Omental fat pad (tissue), 4 donors: ENCODE results near the gene PKN1. TPM values are rescaled to one million over a fixed set of nuclear protein-coding genes. Genes with fewer than 3 reads are reported as not detected.
A peak's percentile ranks its signal among the peaks of the same experiment; 100 is the strongest.

ENCODE experiments used
- ATAC-seq: fragments of 150-250 bp; one replicate; pipeline ENCODE4 v1.9.1; 2016; ENCODE audit warnings: mild to moderate bottlenecking, moderate library complexity; ENCODE audit not compliant: low FRiP score
- DNase-seq: peaks from one replicate; pipeline ENCODE4 v3.0.0-alpha.2; 2019; ENCODE audit warnings: low spot score
- CTCF ChIP-seq, 3 donors: fragments of 450-650 bp; IDR thresholded peaks; one replicate each; pipeline ENCODE4 v1.5.1; 2016 to 2017; ENCODE audit warnings: antibody characterized with exemption in 3 of 3, mild to moderate bottlenecking in 3 of 3, moderate library complexity in 2 of 3
- total RNA-seq, 4 donors: library from RNA; depleted of rRNA; stranded (reverse); fragments of >200 nt; gene quantifications; one replicate each; pipeline ENCODE4 v1.1.0, GENCODE V29; 2016

PKN1 gene
- total RNA-seq, result 100 to 1,000 TPM in 1 of 4 donors, 10 to 100 TPM in 3; 47.3 to 104 (median 85.0) TPM

- DNase-seq (no peak), ATAC-seq (peak; percentile 8)
- TF ChIP-seq CTCF (IDR thresholded peaks at IDR 0.05), result no peak
Measured at GRCh38 chr19:14432791-14433553, at the start of gene PKN1. PKN1 (plus strand) TSS chr19:14433306; CDS start chr19:14433522, 216 bp downstream.

- DNase-seq, result no peak
- no peak for TF ChIP-seq CTCF (IDR thresholded peaks at IDR 0.05)
- peak; percentile 31 for ATAC-seq
Measured at GRCh38 chr19:14383661-14384555, 49.2 kb upstream of the PKN1 start.

- no peak for TF ChIP-seq CTCF (IDR thresholded peaks at IDR 0.05)
- ATAC-seq (no peak), DNase-seq (no peak)
Measured at GRCh38 chr19:14385492-14385891, 47.6 kb upstream of the PKN1 start.

- ATAC-seq (no peak), DNase-seq (no peak)
- TF ChIP-seq CTCF (IDR thresholded peaks at IDR 0.05), result no peak
Measured at GRCh38 chr19:14390548-14390947, 42.6 kb upstream of the PKN1 start.

GRCh38 chr19:14391156-14391821, 41.8 kb upstream of the PKN1 start:
- ATAC-seq (no peak), DNase-seq (no peak)
- TF ChIP-seq CTCF (IDR thresholded peaks at IDR 0.05), result no peak

- ATAC-seq (no peak), DNase-seq (no peak)
- TF ChIP-seq CTCF (IDR thresholded peaks at IDR 0.05), result no peak
Measured at GRCh38 chr19:14393329-14393728, 39.8 kb upstream of the PKN1 start.
